Endodermal cell (in vitro differentiated cells): Measurements from ENCODE around the gene NRXN3. TPM values are rescaled to one million over a fixed set of nuclear protein-coding genes. Genes with fewer than 3 reads are reported as not detected.

ENCODE experiments used
- DNase-seq: peaks from one replicate; pipeline ENCODE4 v3.0.0-alpha.2; 2017
- H3K27ac ChIP-seq: 2 replicates; pipeline ENCODE4 v1.5.1; 2013; ENCODE audit warnings: mild to moderate bottlenecking, low read depth, low read length, moderate library complexity
- H3K27me3 ChIP-seq: 2 replicates; pipeline ENCODE4 v1.6.1; 2013; ENCODE audit warnings: mild to moderate bottlenecking, low read length, moderate library complexity; ENCODE audit not compliant: insufficient read depth, control insufficient read depth, poor library complexity, severe bottlenecking
- H3K36me3 ChIP-seq: 2 replicates; pipeline ENCODE4 v1.7.0; 2013; ENCODE audit warnings: mild to moderate bottlenecking, low read length, moderate library complexity; ENCODE audit not compliant: control insufficient read depth, insufficient read depth
- H3K4me1 ChIP-seq: one replicate; pipeline ENCODE4 v1.7.0; 2013; ENCODE audit warnings: low read length; ENCODE audit not compliant: control insufficient read depth, insufficient read depth
- H3K4me3 ChIP-seq: 2 replicates; pipeline ENCODE4 v1.5.1; 2013; ENCODE audit warnings: mild to moderate bottlenecking, low read length, moderate library complexity
- H3K9ac ChIP-seq: 2 replicates; pipeline ENCODE4 v1.6.1; 2013; ENCODE audit warnings: mild to moderate bottlenecking, low read length, moderate library complexity; ENCODE audit not compliant: poor library complexity, severe bottlenecking; ENCODE audit errors: extremely low read depth
- H3K9me3 ChIP-seq: 2 replicates; pipeline ENCODE4 v1.6.1; 2013; ENCODE audit warnings: mild to moderate bottlenecking, low read length, moderate library complexity; ENCODE audit not compliant: control insufficient read depth
- H3K27ac Mint-ChIP-seq: 2 replicates; pipeline ENCODE4 v1.8.0; 2020; ENCODE audit warnings: mixed read lengths
- H3K27me3 Mint-ChIP-seq: 2 replicates; pipeline ENCODE4 v1.8.0; 2021; ENCODE audit warnings: mild to moderate bottlenecking, mixed read lengths; ENCODE audit not compliant: insufficient read depth
- H3K36me3 Mint-ChIP-seq: 2 replicates; pipeline ENCODE4 v1.8.0; 2020; ENCODE audit warnings: low read depth, mixed read lengths
- H3K4me1 Mint-ChIP-seq: 2 replicates; pipeline ENCODE4 v1.8.0; 2020; ENCODE audit warnings: mixed read lengths
- H3K4me3 Mint-ChIP-seq: 2 replicates; pipeline ENCODE4 v1.8.0; 2020; ENCODE audit warnings: mild to moderate bottlenecking, moderate library complexity, mixed read lengths
- H3K9me3 Mint-ChIP-seq: 2 replicates; pipeline ENCODE4 v1.8.0; 2020; ENCODE audit warnings: mild to moderate bottlenecking, mixed read lengths
- CTCF ChIP-seq: fragments of 200-600 bp; sonication (generic); conservative IDR thresholded peaks from 2 replicates; pipeline ENCODE4 v1.5.0; 2021; ENCODE audit warnings: antibody characterized with exemption, mild to moderate bottlenecking
- WGBS, 2 experiments: methylation state at CpG; one replicate each; pipeline versions ENCODE4 v1.1.5 to v1.1.7; 2013; ENCODE audit warnings: missing lambda C conversion rate in 2 of 2, mixed read lengths in 1 of 2; ENCODE audit not compliant: insufficient coverage in 1 of 2, insufficient read length in 1 of 2; 5-methylcytosine and 5-hydroxymethylcytosine counted together
- total RNA-seq, 2 donors: library from RNA; stranded (reverse); fragmentation: NEBNext Ultra II Directional in 1 of 2; extraction: Animal tissue kit (Norgen Biotek cat#: 25700) in 1 of 2; gene quantifications; 2 replicates in 1 of 2; 3 replicates in 1 of 2; pipeline ENCODE4 v1.2.1, GENCODE V29; 2021

The NRXN3 gene
- total RNA-seq, 2 donors from 2014 or later = 20.9 to 21.4 TPM

GRCh38 chr14:79057333-79057732, 887.2 kb downstream of the NRXN3 start:
- peaks cover 6% of the 10 kb centered on the region for H3K4me1 ChIP-seq
- no peak for TF ChIP-seq CTCF
- peaks cover 10% of the 10 kb centered on the region for H3K4me1 Mint-ChIP-seq
- H3K27ac Mint-ChIP-seq = no peak overlapping the region
- no peak overlapping the region for H3K9ac ChIP-seq
- no peak for DNase-seq
- H3K27me3 Mint-ChIP-seq = peaks cover 8% of the 10 kb centered on the region
- no peak overlapping the region for H3K4me3 Mint-ChIP-seq
- H3K4me3 ChIP-seq = no peak overlapping the region
- no peaks in the 10 kb centered on the region for H3K27me3 ChIP-seq
- WGBS, 2 experiments = 97 to 100% methylated on average over 1 to 2 of the region's 2 CpGs
- no peaks in the 10 kb centered on the region for H3K9me3 ChIP-seq
- no peak overlapping the region for H3K27ac ChIP-seq
- H3K36me3 ChIP-seq = no peaks in the 10 kb centered on the region
- no peaks in the 10 kb centered on the region for H3K9me3 Mint-ChIP-seq
- H3K36me3 Mint-ChIP-seq = no peaks in the 10 kb centered on the region

- 74 to 86% methylated on average over 2 of the region's 3 CpGs for WGBS, 2 experiments
- H3K4me1 ChIP-seq = peaks cover 6% of the 10 kb centered on the region
- no peak for TF ChIP-seq CTCF
- no peak overlapping the region for H3K9ac ChIP-seq
- Mint-ChIP-seq H3K27me3 (peaks cover 12% of the 10 kb centered on the region), H3K36me3 (no peaks in the 10 kb centered on the region), H3K9me3 (no peaks in the 10 kb centered on the region), H3K4me1 (peaks cover 6% of the 10 kb centered on the region), H3K27ac (no peak overlapping the region), H3K4me3 (no peak overlapping the region)
- DNase-seq = no peak
- H3K9me3 ChIP-seq = no peaks in the 10 kb centered on the region
- no peaks in the 10 kb centered on the region for H3K27me3 ChIP-seq
- no peaks in the 10 kb centered on the region for H3K36me3 ChIP-seq
- H3K27ac ChIP-seq = no peak overlapping the region
- H3K4me3 ChIP-seq = no peak overlapping the region
Measured at GRCh38 chr14:79062226-79062625, 892.1 kb downstream of the NRXN3 start.

- no peak for TF ChIP-seq CTCF
- H3K4me1 Mint-ChIP-seq = peaks cover 6% of the 10 kb centered on the region
- WGBS, 2 experiments = 78 to 97% methylated on average over 1 to 2 of the region's 2 CpGs
- Histone ChIP-seq H3K4me3 (no peak overlapping the region), H3K9ac (no peak overlapping the region), H3K4me1 (peaks cover 6% of the 10 kb centered on the region), H3K9me3 (no peaks in the 10 kb centered on the region), H3K27ac (no peak overlapping the region), H3K27me3 (peaks cover 5% of the 10 kb centered on the region), H3K36me3 (no peaks in the 10 kb centered on the region)
- H3K27me3 Mint-ChIP-seq = peaks cover 19% of the 10 kb centered on the region
- DNase-seq = no peak
- H3K36me3 Mint-ChIP-seq = no peaks in the 10 kb centered on the region
- H3K4me3 Mint-ChIP-seq = no peak overlapping the region
- no peak overlapping the region for H3K27ac Mint-ChIP-seq
- H3K9me3 Mint-ChIP-seq = no peaks in the 10 kb centered on the region
Measured at GRCh38 chr14:79064214-79064613, 894.0 kb downstream of the NRXN3 start.
